Right hindlimb (tissue), 1 donor: ENCODE results near the gene PFDN2.

ENCODE experiments used
- DNase-seq: peaks from one replicate; pipeline ENCODE4 v3.0.0-alpha.2; 2018

The PFDN2 gene

DNA sequence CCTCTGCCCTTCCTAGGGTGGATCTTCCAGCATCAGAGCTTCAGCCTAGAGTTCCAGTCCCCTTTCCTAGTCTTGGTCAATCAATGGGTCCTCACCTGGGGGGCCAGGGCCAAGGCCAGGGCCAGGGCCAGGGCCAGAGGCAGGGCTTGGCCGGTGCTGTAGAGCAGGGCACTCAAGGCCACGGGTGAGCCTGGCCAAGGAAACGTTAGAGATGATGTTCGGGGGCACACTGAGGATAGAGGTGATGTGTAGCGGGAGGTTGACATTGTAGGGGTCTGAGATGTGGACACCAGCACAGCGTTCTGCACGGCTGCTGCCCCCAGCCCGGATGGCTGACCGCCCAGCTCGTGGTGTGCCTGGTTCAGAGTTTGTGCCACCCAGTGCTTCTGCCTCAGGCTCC, 66.6 kb downstream of the PFDN2 start:
- DNase-seq: no peak
